Islet of Langerhans (tissue), 1 donor: Measurements from ENCODE around the gene HOXA11.

ENCODE experiments used
- FAIRE-seq: peaks from one replicate; lab custom pipeline; 2011; peaks lifted over from hg19 to GRCh38; lab: Jason Lieb, UNC

Gene HOXA11

DNA sequence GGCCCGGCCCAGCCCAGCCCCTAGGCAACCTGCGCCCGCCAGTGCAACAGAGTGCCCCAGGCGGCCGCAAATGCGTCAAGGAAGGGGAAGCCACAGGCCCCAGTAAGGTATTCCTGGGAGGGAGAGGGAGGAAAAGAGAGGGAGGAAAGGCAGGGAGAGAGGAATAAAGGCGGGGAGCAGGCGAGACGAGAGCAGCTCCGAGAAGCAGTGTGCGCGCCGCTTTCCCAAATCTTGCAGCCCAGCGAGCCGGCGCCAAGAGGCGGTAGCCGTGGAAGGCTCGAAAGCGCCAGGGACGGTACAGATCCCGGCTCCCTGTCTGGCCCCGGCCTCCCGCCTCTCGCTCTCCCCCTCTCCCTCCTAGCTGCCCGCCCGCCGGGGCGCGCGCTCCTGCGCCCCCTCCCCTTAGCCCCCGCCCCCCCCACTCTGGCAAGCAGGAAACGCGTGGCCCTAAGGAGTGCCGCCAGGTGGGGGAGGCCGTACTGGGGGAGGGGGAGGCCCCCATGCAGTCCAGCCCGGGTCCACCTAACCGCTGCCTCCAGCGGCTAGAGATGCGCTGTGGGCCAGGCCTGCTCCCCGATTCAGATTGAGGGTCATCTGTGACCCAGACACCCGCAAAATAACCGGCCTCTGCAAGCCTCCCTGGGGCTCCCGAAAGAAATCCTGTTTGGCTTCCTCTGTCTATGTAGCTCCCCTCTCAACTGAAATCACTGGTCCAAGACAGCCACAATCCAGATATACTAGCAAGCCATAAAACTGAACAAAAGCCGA lies 15.2 kb downstream of the HOXA11 start:
- FAIRE-seq: no peak

DNA sequence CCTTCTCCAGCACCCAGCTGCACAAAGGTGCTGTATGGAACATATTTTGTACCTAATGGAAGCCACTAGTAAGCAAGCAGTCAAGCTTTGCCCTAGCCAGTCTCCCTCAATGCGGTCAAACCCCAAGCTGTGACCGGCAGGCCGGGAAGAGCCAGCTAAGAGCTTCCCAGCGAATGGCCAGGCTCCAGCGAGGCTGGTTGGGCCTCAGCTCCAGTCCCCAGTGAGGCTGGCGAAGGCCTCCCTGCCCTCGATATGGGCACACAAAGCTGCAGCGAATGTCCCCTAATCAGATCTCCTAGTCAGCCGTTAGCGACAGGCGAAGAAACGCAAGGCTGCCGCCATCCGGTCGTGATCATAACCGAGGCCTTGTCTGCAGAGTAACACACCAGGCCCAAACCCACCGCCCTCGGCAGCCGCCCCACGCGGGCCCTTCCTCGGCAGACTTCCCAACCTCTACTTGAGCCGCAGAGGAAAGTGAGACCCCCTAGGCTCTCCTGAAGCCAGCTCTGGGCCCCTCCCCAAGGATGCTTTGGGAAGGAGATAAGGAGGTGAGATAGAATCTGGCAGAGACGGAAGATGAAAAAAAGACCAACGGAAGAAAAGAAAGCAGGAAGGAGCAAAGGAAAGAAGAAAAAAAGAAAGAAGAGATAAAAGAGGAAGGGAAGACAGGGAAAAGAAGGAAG lies 16.6 kb downstream of the HOXA11 start:
- no peak for FAIRE-seq

DNA sequence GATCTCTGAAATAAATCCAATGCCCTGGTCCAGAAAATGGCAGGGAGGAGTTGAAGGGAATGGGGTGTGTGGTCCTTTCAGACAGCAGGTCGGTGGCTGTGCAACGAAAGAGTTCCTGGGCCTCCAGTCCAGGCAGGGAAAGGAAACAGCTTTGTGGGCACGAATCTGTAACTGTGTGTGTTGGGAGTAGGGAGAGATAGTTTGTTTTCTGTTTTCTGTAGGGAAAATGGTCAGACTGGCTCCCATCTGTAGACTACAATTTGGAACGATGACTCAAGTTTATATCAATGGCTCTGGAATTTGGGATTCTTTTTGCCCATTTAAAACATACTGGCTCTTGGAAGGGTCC lies 17.1 kb downstream of the HOXA11 start:
- FAIRE-seq: no peak

DNA sequence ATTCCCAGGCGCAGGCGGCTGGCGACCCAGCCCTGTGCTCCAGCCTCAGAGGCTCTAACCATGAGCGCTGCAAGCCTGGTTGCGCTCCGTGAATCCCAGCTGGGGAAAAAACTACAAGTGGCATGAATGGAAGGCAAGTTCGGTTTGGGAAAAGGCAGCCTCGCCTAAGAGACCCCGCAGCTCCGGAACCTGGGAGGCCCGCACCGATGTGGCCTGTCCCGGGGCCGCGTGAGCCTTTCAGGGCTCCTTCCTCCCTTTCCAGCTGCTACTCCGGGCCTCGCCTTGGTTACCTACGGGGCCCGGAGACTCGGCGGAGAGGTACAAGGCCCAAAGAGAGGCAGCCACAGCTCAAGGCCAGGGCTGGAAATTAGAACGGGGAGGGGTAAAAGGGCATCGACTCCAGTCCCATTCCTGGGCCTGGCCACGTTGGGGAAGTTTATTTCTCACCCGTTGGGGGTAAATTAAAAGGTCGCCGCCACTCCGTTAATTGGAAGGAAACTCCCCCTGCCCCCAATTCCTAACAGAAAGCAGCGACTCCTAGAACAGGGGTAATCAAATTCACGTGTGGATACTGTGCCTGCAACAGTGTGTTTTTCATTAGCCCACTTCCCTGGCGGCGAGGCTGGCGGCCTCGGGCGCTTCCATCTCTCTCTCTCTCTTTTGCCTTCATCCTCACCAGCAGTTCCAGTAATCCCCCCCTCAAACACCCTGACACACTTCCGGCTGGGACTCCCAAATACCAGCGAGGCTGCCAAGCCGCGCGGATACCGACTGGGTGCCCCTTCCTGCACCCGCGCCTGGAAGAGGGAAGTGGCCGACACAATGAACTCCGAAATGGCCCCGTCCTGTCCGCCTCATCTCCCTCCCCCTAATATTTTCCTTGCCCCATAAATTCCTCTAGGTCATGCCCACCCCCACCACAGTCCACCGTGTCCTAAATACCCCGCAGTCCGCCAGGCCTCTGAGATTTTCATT lies 18.2 kb downstream of the HOXA11 start:
- FAIRE-seq: no peak

DNA sequence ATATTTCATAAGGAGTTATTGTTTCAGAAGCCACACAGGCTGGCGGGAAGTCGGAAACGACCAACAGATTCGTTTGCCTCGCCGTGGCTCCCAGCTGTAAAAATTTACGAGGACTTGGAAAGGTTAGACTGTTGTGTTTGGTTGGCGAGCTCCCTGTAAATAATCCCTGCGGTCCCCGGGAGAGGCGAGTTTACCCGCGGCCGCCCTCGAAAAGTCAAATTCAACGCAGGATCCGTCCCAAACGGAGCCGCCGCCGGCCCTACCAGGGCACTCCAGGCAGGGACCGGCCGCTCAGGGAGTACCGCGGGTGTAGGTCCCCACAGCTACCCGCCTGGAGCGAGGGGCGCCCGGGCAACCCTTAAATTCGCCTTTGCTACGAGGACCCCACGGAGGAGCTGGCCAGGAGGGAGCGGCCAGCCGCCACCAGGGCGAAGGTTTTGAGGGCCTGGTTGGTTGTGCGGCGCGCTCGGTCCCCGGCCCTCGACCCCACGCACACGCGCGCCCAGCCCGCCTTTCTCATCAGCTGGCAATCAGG lies 19.0 kb downstream of the HOXA11 start:
- no peak for FAIRE-seq

DNA sequence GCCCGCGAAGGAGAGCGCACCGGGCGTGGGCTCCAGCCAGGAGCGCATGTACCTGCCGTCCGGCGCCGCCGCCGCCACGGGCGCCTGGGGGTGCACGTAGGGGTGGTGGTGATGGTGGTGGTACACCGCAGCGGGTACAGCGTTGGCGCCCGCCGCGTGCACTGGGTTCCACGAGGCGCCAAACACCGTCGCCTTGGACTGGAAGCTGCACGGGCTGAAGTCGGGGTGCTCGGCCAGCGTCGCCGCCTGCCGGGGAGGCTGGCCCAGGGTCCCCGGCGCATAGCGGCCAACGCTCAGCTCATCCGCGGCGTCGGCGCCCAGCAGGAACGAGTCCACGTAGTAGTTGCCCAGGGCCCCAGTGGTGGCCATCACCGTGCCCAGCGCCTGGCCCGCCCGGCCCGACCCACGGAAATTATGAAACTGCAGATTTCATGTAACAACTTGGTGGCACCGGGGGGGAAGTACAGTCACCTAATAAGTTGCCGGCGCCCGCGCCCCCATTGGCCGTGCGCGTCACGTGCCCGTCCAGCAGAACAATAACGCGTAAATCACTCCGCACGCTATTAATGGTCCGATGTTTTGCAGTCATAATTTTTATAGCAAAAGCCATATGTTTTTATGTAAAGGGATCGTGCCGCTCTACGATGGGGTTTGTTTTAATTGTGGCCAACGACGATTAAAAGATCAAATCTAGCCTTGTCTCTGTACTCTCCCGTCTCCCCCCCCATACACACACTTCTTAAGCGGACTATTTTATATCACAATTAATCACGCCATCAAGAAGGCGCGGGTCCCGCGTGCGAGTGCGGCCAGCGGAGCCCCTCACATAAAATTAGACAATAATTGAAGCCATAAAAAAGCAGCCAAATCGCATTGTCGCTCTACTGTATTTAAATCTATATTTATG lies 19.7 kb downstream of the HOXA11 start, which contains the start of gene HOXA9:
Gene HOXA9, minus strand, starts transcription at position 449 of the 907 bp plus-strand sequence. Its CDS starts 80 bp downstream, at position 369.
- no peak for FAIRE-seq

DNA sequence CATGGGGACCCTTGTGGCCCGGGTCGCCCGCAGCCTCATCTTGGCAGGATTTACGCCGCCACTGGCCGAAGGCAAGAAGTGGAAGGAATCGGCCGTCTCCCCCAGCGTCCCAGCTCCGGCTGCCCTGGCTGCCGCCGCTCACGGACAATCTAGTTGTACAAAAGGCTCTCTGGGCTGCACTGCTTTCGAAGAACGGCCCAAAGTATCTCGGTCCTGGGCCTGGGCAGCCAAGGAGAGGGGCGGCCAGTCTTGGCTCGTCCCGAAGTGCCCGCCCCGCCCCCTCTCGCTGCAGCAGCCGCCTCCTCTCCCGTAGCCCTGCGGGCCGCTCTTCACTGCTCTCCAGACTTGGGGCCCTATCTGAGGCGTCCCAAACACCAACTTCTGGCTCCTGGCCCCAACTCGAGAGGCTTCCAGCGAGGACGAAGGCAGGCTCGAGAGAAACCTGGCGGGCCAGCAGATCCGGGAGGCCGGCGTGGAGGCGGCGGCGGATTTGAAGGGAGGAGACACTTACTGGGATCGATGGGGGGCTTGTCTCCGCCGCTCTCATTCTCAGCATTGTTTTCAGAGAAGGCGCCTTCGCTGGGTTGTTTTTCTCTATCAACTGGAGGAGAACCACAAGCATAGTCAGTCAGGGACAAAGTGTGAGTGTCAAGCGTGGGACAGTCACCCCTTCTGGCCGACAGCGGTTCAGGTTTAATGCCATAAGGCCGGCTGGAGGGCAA lies 20.5 kb downstream of the HOXA11 start:
- FAIRE-seq: no peak

DNA sequence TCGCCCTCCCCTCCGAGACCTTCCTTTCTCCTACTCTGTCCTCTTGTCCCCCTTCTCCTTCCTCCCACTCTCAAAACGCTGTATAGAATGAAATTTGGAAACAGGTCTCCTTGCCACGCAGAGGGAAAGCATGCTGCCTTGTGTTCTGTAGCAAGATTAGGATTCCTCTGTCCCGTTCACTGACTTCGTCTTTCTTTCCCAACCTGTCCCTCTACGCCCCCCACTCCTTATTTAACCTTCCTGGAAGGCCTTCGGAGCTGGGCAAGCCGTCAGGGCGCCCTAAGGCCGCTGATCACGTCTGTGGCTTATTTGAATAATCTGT lies 21.0 kb downstream of the HOXA11 start:
- FAIRE-seq: no peak

DNA sequence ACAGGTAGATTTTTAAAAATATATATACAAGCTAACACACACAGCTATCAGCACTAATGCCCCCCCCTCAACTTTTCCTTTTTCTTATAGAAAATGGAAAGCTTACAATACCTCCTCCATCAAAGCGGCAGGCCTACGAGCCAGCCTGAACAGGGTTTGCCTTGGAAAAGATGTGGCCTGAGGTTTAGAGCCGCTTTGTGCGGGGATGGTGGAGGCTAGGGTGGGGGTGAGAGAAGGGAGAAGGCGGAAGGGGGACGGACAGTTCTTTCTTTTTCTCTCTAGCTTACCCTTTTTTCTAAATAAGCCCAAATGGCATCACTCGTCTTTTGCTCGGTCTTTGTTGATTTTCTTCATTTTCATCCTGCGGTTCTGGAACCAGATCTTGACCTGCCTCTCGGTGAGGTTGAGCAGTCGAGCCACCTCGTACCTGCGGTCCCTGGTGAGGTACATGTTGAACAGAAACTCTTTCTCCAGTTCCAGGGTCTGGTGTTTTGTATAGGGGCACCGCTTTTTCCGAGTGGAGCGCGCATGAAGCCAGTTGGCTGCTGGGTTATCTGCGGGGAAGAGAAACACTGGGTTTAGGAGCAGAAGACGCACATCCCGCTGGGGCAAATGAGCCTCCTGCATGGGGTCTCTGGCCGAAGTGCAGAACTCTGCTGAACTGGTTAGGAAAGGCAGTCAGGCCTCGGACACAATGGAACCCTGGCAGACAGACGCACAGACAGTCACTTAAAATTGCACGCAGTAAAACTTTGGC lies 21.6 kb downstream of the HOXA11 start:
- no peak for FAIRE-seq

DNA sequence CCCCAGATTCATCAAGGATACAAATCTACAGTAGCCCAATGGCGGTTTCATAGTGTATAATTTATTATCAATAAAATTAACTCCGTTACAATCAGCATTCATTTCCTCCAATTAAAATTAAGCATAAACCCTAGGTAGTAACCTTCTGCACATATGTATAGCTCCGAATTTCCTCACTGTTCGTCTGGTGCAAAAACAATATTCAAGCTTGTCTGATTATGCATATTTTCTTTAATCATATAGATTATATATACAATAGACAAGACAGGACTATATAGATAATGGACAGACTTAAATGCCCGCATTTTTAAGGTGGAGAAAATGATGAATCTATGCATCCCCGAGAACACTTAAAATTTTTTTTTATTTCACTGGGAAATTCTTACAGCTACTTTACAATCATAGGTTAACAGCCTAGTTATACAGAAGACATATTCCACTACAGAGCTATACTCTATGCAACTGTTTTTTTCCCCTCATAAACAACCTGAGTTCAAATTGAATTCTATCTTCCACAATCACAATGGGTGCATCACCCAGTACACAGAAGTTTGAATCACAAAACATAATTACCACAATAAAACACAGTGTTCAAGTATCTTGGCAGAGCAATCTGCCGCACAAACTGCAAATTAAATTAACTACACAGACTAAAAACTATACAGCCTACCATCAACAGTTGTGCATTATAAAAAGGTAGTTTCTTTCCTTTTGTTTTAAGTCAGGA lies 22.3 kb downstream of the HOXA11 start:
- FAIRE-seq: no peak

DNA sequence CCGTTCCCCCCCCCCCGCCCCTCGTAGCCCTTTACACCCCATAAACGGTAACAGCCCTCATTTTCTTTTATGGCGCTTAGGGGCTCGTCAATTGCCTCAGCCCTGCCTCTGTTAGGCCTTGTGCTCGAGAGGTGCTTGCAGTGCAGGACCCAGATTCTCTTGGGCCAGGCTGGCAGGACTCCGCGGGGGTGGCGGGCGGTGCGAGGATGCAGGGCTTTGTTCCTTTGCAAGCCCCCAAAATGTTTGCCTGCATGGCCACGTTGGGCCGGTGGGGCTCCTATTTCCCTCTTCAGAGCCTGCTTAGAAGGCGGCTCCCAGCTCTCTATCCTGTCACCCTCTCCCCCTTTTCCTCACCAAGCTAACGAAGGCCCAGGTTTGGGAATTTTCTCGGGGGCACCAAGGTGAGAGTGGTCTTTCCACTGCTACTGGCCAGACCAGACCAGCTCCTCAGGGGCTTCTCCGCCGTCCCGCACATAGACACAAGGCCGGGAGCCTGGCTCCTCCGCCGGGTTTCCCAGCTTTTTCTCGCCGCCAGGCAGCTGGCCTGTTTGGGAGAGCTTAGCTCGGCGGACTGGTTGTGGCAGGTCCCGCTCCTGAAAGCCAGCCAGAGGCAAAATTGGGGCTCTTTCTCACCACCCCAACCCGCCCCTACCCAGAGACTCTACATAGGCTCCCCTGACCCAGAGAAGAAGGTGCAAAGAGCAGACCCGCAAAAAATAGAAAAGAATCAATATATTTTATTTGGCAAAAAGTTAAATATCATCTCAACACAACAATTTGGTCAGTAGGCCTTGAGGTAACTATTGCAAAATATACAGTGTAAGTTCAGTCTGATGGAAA lies 23.1 kb downstream of the HOXA11 start:
- no peak for FAIRE-seq

DNA sequence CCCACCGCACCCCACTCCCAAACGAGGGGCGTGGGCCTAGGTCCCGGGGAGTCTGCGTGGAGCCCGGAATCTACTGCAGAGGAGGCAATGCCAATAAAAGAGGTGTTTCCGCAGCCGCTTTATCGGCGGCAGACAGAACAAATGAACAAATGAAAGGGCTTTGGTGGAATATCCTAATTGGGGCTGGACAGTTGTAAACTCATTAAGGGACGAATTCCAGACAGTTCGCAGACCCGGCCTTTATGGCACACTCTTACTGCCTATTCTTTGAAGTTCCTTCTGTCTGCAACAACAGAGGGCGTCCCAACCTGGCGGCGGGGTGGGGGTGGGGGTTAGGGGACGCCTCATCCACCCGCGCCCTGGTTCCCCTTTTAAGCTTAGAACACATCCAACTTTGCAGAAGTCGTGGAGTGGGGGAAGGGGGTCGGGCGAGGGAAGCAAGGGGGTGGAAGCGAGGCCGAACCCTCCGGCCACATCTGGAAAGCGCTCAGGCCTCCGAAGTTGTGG lies 23.8 kb downstream of the HOXA11 start:
- no peak for FAIRE-seq

DNA sequence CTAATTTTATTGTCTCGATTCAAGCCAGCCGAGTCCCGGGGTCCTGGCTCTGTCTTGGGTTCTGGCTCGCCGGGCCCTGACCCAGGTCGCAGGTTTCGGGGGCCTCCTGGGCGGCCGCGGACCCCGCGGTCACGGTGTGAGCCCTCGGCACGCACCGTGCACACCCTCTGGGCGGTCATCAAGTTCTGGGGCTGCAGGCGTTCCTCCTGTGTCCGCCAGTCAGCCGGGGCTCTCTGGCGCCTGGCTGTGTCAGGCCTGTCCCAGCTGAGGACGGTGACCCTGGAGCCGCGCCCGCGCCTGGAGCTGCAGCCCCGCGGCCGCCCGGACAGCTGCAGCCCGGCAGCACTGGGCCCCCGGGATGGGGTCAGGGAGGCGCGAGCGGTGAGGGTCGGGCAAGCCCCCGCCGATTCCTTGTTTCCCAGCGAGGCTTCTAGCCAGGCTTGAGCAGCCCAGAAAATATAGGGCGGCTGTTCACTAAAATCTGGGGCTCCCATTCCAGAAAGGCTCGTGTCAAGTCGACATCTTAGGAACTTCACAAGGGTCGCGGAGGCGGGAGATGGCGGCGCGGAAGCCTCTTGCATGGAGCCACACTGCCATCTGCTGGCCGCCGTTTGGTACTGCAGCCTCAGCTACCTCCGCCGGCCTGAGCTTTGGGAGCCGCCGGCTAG lies 24.4 kb downstream of the HOXA11 start:
- FAIRE-seq: no peak

DNA sequence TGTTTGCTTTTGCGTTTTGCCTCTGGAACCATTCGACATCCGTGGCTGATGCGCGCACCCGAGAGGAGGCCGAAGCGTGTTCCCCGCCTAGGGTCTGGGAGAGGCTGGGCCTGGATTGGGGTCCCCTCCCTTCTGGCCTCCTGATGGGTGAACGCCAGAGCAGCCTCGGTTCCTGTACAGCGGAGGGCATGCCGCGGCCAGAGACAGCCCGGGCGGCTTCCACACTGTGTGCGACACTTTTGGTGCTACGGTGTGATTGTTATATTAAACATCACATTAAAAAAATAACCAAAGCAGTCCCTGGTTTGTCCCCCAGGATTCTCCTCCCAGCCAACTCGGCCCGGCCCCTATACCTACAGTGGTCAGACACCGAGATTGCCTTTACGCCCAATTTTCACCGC lies 24.9 kb downstream of the HOXA11 start:
- FAIRE-seq: no peak

DNA sequence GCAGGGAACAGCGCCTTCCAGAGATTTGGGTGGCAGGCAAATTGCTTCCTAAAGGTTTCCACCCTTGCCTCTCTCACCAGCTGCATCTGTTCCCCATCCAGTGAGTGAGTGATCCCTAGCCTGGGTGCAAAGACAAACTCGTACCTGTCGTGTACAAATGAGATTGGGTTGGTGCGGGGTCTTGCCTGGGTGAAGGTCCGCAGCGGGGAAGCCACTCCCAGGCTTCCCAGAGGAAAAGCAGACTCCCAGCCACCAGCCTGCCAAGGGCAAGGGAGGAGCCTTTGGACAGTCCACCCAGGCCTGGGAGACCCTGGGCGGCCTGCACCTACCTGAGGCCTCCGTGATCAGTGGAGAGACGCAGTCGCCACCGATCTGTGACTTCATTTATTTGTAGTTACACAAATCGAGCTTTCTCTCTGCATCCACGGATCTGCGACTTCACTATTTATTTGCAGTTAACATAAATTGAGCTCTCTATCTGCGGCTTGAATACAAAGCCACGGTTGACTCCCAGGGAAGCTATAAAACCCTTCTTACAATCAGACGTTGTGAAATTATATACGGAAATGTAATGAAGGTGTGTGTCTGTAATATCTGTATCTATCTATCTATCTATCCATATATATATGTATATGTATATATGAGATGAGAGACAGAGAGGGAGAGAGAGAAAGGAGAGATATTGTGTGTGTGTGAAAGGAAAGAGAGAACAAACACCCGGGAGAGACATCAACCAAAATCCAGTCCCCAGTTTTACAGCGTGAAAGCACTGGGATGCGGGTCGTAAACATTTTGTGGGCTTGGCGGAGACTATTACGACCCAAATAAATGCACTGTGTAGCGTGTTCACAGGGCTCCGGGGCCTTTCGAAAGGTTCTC lies 25.5 kb downstream of the HOXA11 start:
- no peak for FAIRE-seq

DNA sequence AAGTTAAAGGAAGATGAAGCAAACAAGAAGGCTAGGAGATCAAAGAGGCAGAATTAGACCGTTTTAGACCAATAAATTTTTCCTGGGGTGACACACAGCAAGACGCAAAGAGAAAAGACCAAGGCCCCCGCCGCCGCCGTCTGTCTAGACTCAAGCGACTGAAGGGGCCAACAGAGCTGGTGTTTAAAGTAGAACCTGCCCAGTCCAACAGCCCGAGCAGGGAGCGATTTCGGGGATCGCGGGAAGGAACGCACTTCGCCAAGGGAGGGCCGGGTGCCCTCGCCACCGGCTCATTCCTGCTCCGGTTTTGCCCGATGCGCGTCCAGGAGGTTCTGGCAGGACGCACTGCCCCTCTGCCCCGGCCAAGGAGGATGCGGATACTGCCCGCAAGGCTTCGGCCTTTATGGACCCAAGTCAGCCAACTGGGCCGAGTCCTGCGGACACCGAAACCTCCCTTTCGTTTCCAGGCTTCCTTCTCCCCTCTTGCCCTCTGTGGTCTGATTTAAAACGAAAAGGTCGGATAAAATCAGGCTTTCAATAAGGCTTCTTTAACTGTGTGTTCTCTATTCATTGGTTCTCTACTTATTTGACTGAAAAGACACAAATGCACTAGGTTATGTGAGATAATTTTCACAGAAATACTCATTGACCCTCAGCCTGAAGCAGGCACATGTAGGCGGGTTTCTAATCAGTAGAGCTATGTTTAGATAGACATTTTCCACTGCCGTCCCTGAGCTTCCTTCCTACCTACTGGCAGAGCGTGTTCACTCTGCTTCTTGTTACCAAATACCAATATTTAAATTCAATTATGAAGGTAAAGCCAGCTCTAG lies 26.4 kb downstream of the HOXA11 start:
- no peak for FAIRE-seq
